Karpas-422 (cell line): ENCODE data around the gene CROCC. TPM values are rescaled to one million over a fixed set of nuclear protein-coding genes. Genes with fewer than 3 reads are reported as not detected.
"Not testable (repeated sequence)": the region's sequence is repeated elsewhere in the genome, so short reads cannot be mapped to it uniquely, and the experiment has no call there.

Source experiments
- DNase-seq: peaks from one replicate; pipeline ENCODE4 v3.0.0-alpha.2; 2015
- H2AFZ ChIP-seq: fragments of 200-600 bp; sonication (generic); 2 replicates; pipeline ENCODE4 v1.6.1; 2014; ENCODE audit warnings: antibody characterized with exemption, low read length, mixed read lengths
- H3K27ac ChIP-seq: fragments of 200-600 bp; sonication (generic); 2 replicates; pipeline ENCODE4 v1.5.1; 2014; ENCODE audit warnings: mild to moderate bottlenecking, low read length, moderate library complexity
- H3K27me3 ChIP-seq: fragments of 200-600 bp; sonication (generic); 2 replicates; pipeline ENCODE4 v1.6.1; 2014; ENCODE audit warnings: low read length, mixed read lengths
- H3K36me3 ChIP-seq: fragments of 200-600 bp; sonication (generic); 2 replicates; pipeline ENCODE4 v1.6.1; 2014; ENCODE audit warnings: low read length, mixed read lengths; ENCODE audit not compliant: insufficient read depth
- H3K4me1 ChIP-seq: fragments of 200-600 bp; sonication (generic); 2 replicates; pipeline ENCODE4 v1.6.1; 2014; ENCODE audit warnings: mild to moderate bottlenecking, low read length, mixed read lengths
- H3K4me2 ChIP-seq: fragments of 200-600 bp; sonication (generic); 2 replicates; pipeline ENCODE4 v1.6.1; 2014; ENCODE audit warnings: low read length, low read depth, mild to moderate bottlenecking; ENCODE audit not compliant: poor library complexity, severe bottlenecking
- H3K4me3 ChIP-seq: fragments of 200-600 bp; sonication (generic); 2 replicates; pipeline ENCODE4 v1.5.1; 2014; ENCODE audit warnings: mild to moderate bottlenecking, antibody characterized with exemption, low read length, mixed read lengths
- H3K79me2 ChIP-seq: fragments of 200-600 bp; sonication (generic); 2 replicates; pipeline ENCODE4 v1.6.1; 2014; ENCODE audit warnings: mild to moderate bottlenecking, low read length, mixed read lengths
- H3K9ac ChIP-seq: fragments of 200-600 bp; sonication (generic); 2 replicates; pipeline ENCODE4 v1.6.0; 2014; ENCODE audit warnings: low read length
- H3K9me2 ChIP-seq: fragments of 200-600 bp; sonication (generic), shearing (Covaris generic); replicated peaks from 2 replicates; pipeline ENCODE4 v1.6.0; 2014; ENCODE audit warnings: mild to moderate bottlenecking, low read length, moderate library complexity; ENCODE audit not compliant: insufficient read depth
- H3K9me3 ChIP-seq: fragments of 300-700, 200-600 bp; sonication (generic); 2 replicates; pipeline ENCODE4 v1.6.1; 2014; ENCODE audit warnings: low read length, mixed read lengths
- H4K20me1 ChIP-seq: fragments of 200-600 bp; sonication (generic); 2 replicates; pipeline ENCODE4 v1.6.1; 2014; ENCODE audit warnings: mild to moderate bottlenecking, antibody characterized with exemption, low read length, low read depth; ENCODE audit not compliant: insufficient read depth
- total RNA-seq: library from RNA; depleted of rRNA; stranded (reverse); fragments of >200 nt; shearing (Covaris generic); gene quantifications from 2 replicates; pipeline ENCODE4 v1.2.3, GENCODE V29; 2014; ENCODE audit warnings: low replicate concordance

Gene CROCC
- total RNA-seq, 1 experiment from 2014 or later = 12.1 TPM

GRCh38 chr1:16952376-16952775, 30.6 kb downstream of the CROCC start:
- H2AFZ ChIP-seq, H4K20me1 ChIP-seq, H3K79me2 ChIP-seq, H3K9ac ChIP-seq, DNase-seq, H3K4me2 ChIP-seq, H3K4me1 ChIP-seq, H3K27ac ChIP-seq, H3K27me3 ChIP-seq, H3K36me3 ChIP-seq, H3K9me3 ChIP-seq, H3K9me2 ChIP-seq, H3K4me3 ChIP-seq: not testable (repeated sequence)

- no peaks in the 10 kb centered on the region for H3K9me2 ChIP-seq
- H3K9ac ChIP-seq = no peak overlapping the region
- no peaks in the 10 kb centered on the region for H4K20me1 ChIP-seq
- no peaks in the 10 kb centered on the region for H3K9me3 ChIP-seq
- DNase-seq = no peak
- no peak overlapping the region for H3K27ac ChIP-seq
- H3K4me2 ChIP-seq = no peak overlapping the region
- no peaks in the 10 kb centered on the region for H3K27me3 ChIP-seq
- H3K4me3 ChIP-seq = no peak overlapping the region
- H3K36me3 ChIP-seq = no peaks in the 10 kb centered on the region
- H3K4me1 ChIP-seq = no peaks in the 10 kb centered on the region; the same call in 1 of the 2 replicates
- H2AFZ ChIP-seq = no peak overlapping the region
- no peaks in the 10 kb centered on the region for H3K79me2 ChIP-seq
Observed at GRCh38 chr1:16954579-16954978, 32.8 kb downstream of the CROCC start.

GRCh38 chr1:16955186-16955585, 33.5 kb downstream of the CROCC start:
- peaks cover 1% of the 10 kb centered on the region for H3K4me1 ChIP-seq
- H4K20me1 ChIP-seq = no peaks in the 10 kb centered on the region
- no peak overlapping the region for H3K27ac ChIP-seq
- H3K36me3 ChIP-seq = no peaks in the 10 kb centered on the region
- H3K79me2 ChIP-seq = no peaks in the 10 kb centered on the region
- H2AFZ ChIP-seq = no peak overlapping the region
- no peaks in the 10 kb centered on the region for H3K9me2 ChIP-seq
- H3K9ac ChIP-seq = no peak overlapping the region
- no peak for DNase-seq
- H3K9me3 ChIP-seq = no peaks in the 10 kb centered on the region
- H3K4me2 ChIP-seq = no peak overlapping the region
- no peak overlapping the region for H3K4me3 ChIP-seq
- H3K27me3 ChIP-seq = no peaks in the 10 kb centered on the region

GRCh38 chr1:16956775-16957174, 35.0 kb downstream of the CROCC start:
- H3K9me3 ChIP-seq = no peaks in the 10 kb centered on the region
- no peaks in the 10 kb centered on the region for H4K20me1 ChIP-seq
- H3K9ac ChIP-seq = no peak overlapping the region
- H3K27me3 ChIP-seq = no peaks in the 10 kb centered on the region
- peaks cover 5% of the 10 kb centered on the region for H3K4me1 ChIP-seq
- H3K4me2 ChIP-seq = no peak overlapping the region
- H3K9me2 ChIP-seq = no peaks in the 10 kb centered on the region
- H2AFZ ChIP-seq = no peak overlapping the region
- no peak overlapping the region for H3K27ac ChIP-seq
- no peak for DNase-seq
- no peak overlapping the region for H3K4me3 ChIP-seq
- no peaks in the 10 kb centered on the region for H3K36me3 ChIP-seq
- no peaks in the 10 kb centered on the region for H3K79me2 ChIP-seq

- H3K9me3 ChIP-seq = no peaks in the 10 kb centered on the region
- H3K27ac ChIP-seq = no peak overlapping the region
- no peak overlapping the region for H2AFZ ChIP-seq
- H3K36me3 ChIP-seq = no peaks in the 10 kb centered on the region
- H3K79me2 ChIP-seq = no peaks in the 10 kb centered on the region
- H3K4me1 ChIP-seq = peaks cover 5% of the 10 kb centered on the region
- H3K9ac ChIP-seq = no peak overlapping the region
- no peak for DNase-seq
- no peak overlapping the region for H3K4me2 ChIP-seq
- no peak overlapping the region for H3K4me3 ChIP-seq
- no peaks in the 10 kb centered on the region for H4K20me1 ChIP-seq
- no peaks in the 10 kb centered on the region for H3K27me3 ChIP-seq
- H3K9me2 ChIP-seq = no peaks in the 10 kb centered on the region
Observed at GRCh38 chr1:16957731-16958130, 36.0 kb downstream of the CROCC start.

- Histone ChIP-seq H3K4me1 (peaks cover 5% of the 10 kb centered on the region), H3K9me3 (no peaks in the 10 kb centered on the region), H3K9ac (no peak overlapping the region), H3K9me2 (no peaks in the 10 kb centered on the region), H3K4me3 (no peak overlapping the region), H4K20me1 (no peaks in the 10 kb centered on the region), H3K4me2 (no peak overlapping the region), H3K27ac (no peak overlapping the region), H2AFZ (no peak overlapping the region), H3K27me3 (no peaks in the 10 kb centered on the region), H3K36me3 (no peaks in the 10 kb centered on the region), H3K79me2 (no peaks in the 10 kb centered on the region)
- DNase-seq = no peak
Observed at GRCh38 chr1:16958475-16958874, 36.7 kb downstream of the CROCC start.

- H3K27ac ChIP-seq = no peak overlapping the region
- H3K4me2 ChIP-seq = peak overlapping the region; percentile 68
- no peaks in the 10 kb centered on the region for H3K36me3 ChIP-seq
Observed at GRCh38 chr1:16960560-16961296, 39.0 kb downstream of the CROCC start.

GRCh38 chr1:16961297-16962133, 39.8 kb downstream of the CROCC start:
- Histone ChIP-seq H3K9ac (no peak overlapping the region), H2AFZ (no peak overlapping the region)

More at GRCh38 chr1:16960560-16961296, 39.0 kb downstream of the CROCC start:
- H3K9ac ChIP-seq = peak overlapping the region; percentile 50
- H3K4me3 ChIP-seq = peak overlapping the region; percentile 58
- H3K9me2 ChIP-seq = no peaks in the 10 kb centered on the region
- no peaks in the 10 kb centered on the region for H3K9me3 ChIP-seq
- peak overlapping the region; percentile 64 for H2AFZ ChIP-seq
- H3K4me1 ChIP-seq = peaks cover 5% of the 10 kb centered on the region
- peak; percentile 91 for DNase-seq
- H3K79me2 ChIP-seq = no peaks in the 10 kb centered on the region
- H4K20me1 ChIP-seq = no peaks in the 10 kb centered on the region
- no peaks in the 10 kb centered on the region for H3K27me3 ChIP-seq

More at GRCh38 chr1:16961297-16962133, 39.8 kb downstream of the CROCC start:
- Histone ChIP-seq H3K36me3 (no peaks in the 10 kb centered on the region), H3K4me2 (no peak overlapping the region), H3K9me2 (no peaks in the 10 kb centered on the region), H3K4me3 (no peak overlapping the region), H3K4me1 (peaks cover 5% of the 10 kb centered on the region), H4K20me1 (no peaks in the 10 kb centered on the region), H3K27me3 (no peaks in the 10 kb centered on the region), H3K27ac (no peak overlapping the region), H3K9me3 (no peaks in the 10 kb centered on the region), H3K79me2 (no peaks in the 10 kb centered on the region)
- DNase-seq = no peak
